Astrocyte (in vitro differentiated cells and primary cell): ENCODE measurements around the gene ACVR1. TPM values are rescaled to one million over a fixed set of nuclear protein-coding genes. Genes with fewer than 3 reads are reported as not detected.

Experiments
- DNase-seq: peaks from one replicate; pipeline ENCODE4 v3.0.0-alpha.2; 2010; ENCODE audit warnings: low read depth
- FAIRE-seq: peaks from 2 replicates; lab custom pipeline; 2011; peaks lifted over from hg19 to GRCh38; lab: Jason Lieb, UNC
- H2AFZ ChIP-seq: 2 replicates; pipeline ENCODE4 v1.6.0; 2012; ENCODE audit warnings: low read depth, low read length, inconsistent platforms
- H3K27ac ChIP-seq: 2 replicates; pipeline ENCODE4 v1.5.1; 2011; ENCODE audit warnings: low read depth, low read length, inconsistent platforms
- H3K27me3 ChIP-seq: 2 replicates; pipeline ENCODE4 v1.6.0; 2011; ENCODE audit warnings: low read length, inconsistent platforms; ENCODE audit not compliant: insufficient read depth
- H3K36me3 ChIP-seq: 2 replicates; pipeline ENCODE4 v1.5.1; 2011; ENCODE audit warnings: low read length, inconsistent platforms; ENCODE audit not compliant: insufficient read depth
- H3K4me1 ChIP-seq: 2 replicates; pipeline ENCODE4 v1.5.1; 2011; ENCODE audit warnings: low read length, inconsistent platforms; ENCODE audit not compliant: insufficient read depth
- H3K4me2 ChIP-seq: 2 replicates; pipeline ENCODE4 v1.6.0; 2012; ENCODE audit warnings: low read length, inconsistent platforms
- H3K4me3 ChIP-seq: 2 replicates; pipeline ENCODE4 v1.5.1; 2011; ENCODE audit warnings: low read depth, mild to moderate bottlenecking, low read length, inconsistent platforms; ENCODE audit not compliant: insufficient read depth
- H3K79me2 ChIP-seq: 2 replicates; pipeline ENCODE4 v1.6.0; 2012; ENCODE audit warnings: mild to moderate bottlenecking, low read length, inconsistent platforms; ENCODE audit not compliant: insufficient read depth
- H3K9ac ChIP-seq: 2 replicates; pipeline ENCODE4 v1.6.0; 2012; ENCODE audit warnings: mild to moderate bottlenecking, low read length, inconsistent platforms
- H3K9me3 ChIP-seq: 2 replicates; pipeline ENCODE4 v1.5.1; 2012; ENCODE audit warnings: low read depth, mild to moderate bottlenecking, low read length, inconsistent platforms; ENCODE audit not compliant: insufficient read depth
- H4K20me1 ChIP-seq: 2 replicates; pipeline ENCODE4 v1.6.0; 2012; ENCODE audit warnings: low read length, inconsistent platforms; ENCODE audit not compliant: insufficient read depth
- H3K27ac Mint-ChIP-seq: one replicate; pipeline ENCODE4 v1.8.0; 2021; ENCODE audit warnings: mild to moderate bottlenecking, mixed read lengths; ENCODE audit not compliant: unreplicated experiment
- H3K27me3 Mint-ChIP-seq: one replicate; pipeline ENCODE4 v1.8.0; 2021; ENCODE audit warnings: low read depth, mixed read lengths; ENCODE audit not compliant: unreplicated experiment
- H3K36me3 Mint-ChIP-seq: one replicate; pipeline ENCODE4 v1.8.0; 2021; ENCODE audit warnings: low read depth, mixed read lengths; ENCODE audit not compliant: unreplicated experiment
- H3K4me1 Mint-ChIP-seq: one replicate; pipeline ENCODE4 v1.8.0; 2021; ENCODE audit warnings: low read depth, mixed read lengths; ENCODE audit not compliant: unreplicated experiment
- H3K4me3 Mint-ChIP-seq: one replicate; pipeline ENCODE4 v1.8.0; 2021; ENCODE audit warnings: mild to moderate bottlenecking, moderate library complexity, mixed read lengths; ENCODE audit not compliant: unreplicated experiment
- H3K9me3 Mint-ChIP-seq: one replicate; pipeline ENCODE4 v1.8.0; 2021; ENCODE audit warnings: mild to moderate bottlenecking, mixed read lengths; ENCODE audit not compliant: unreplicated experiment
- CTCF ChIP-seq: IDR thresholded peaks from 2 replicates; pipeline ENCODE4 v1.5.1; 2011; ENCODE audit warnings: low read depth, mild to moderate bottlenecking, inconsistent platforms, low read length, moderate library complexity; ENCODE audit not compliant: insufficient read depth
- EZH2 ChIP-seq: IDR thresholded peaks from 2 replicates; pipeline ENCODE4 v1.6.1; 2012; ENCODE audit warnings: mild to moderate bottlenecking, low read length, inconsistent platforms; ENCODE audit not compliant: insufficient read depth
- total RNA-seq: library from RNA; stranded (reverse); gene quantifications from 2 replicates; pipeline ENCODE4 v1.2.1, GENCODE V29; 2021

The ACVR1 gene
- total RNA-seq, 1 donor from 2014 or later: 45.9 TPM

GRCh38 chr2:157743051-157743450, 133.1 kb downstream of the ACVR1 start:
- Histone ChIP-seq H3K9ac (no peak overlapping the region), H4K20me1 (no peaks in the 10 kb centered on the region), H3K4me1 (peaks cover 21% of the 10 kb centered on the region), H3K27me3 (no peaks in the 10 kb centered on the region), H2AFZ (no peak overlapping the region), H3K36me3 (peaks cover 6% of the 10 kb centered on the region), H3K9me3 (no peaks in the 10 kb centered on the region), H3K4me2 (no peak overlapping the region), H3K27ac (no peak overlapping the region), H3K4me3 (no peak overlapping the region), H3K79me2 (no peaks in the 10 kb centered on the region)
- Mint-ChIP-seq H3K4me3 (peak overlapping the region; percentile 5), H3K9me3 (no peaks in the 10 kb centered on the region), H3K36me3 (peaks cover 10% of the 10 kb centered on the region), H3K27me3 (no peaks in the 10 kb centered on the region), H3K27ac (no peak overlapping the region), H3K4me1 (peaks cover 35% of the 10 kb centered on the region)
- DNase-seq: no peak
- no peak for FAIRE-seq
- no peak for TF ChIP-seq EZH2
- no peak for TF ChIP-seq CTCF

GRCh38 chr2:157741819-157742484, 134.2 kb downstream of the ACVR1 start:
- no peaks in the 10 kb centered on the region for H4K20me1 ChIP-seq
- no peak overlapping the region for H3K9ac ChIP-seq
- H2AFZ ChIP-seq: no peak overlapping the region
- H3K27me3 ChIP-seq: no peaks in the 10 kb centered on the region
- no peaks in the 10 kb centered on the region for H3K9me3 Mint-ChIP-seq
- peaks cover 15% of the 10 kb centered on the region for H3K36me3 ChIP-seq
- H3K4me3 ChIP-seq: no peak overlapping the region
- H3K9me3 ChIP-seq: no peaks in the 10 kb centered on the region
- peaks cover 25% of the 10 kb centered on the region for H3K4me1 Mint-ChIP-seq
- no peaks in the 10 kb centered on the region for H3K27me3 Mint-ChIP-seq
- DNase-seq (no peak), FAIRE-seq (no peak)
- no peak overlapping the region for H3K4me3 Mint-ChIP-seq
- H3K27ac ChIP-seq: no peak overlapping the region
- no peaks in the 10 kb centered on the region for H3K79me2 ChIP-seq
- no peak overlapping the region for H3K4me2 ChIP-seq
- H3K36me3 Mint-ChIP-seq: peaks cover 15% of the 10 kb centered on the region
- peaks cover 11% of the 10 kb centered on the region for H3K4me1 ChIP-seq
- no peak for TF ChIP-seq CTCF
- no peak overlapping the region for H3K27ac Mint-ChIP-seq

- H3K36me3 Mint-ChIP-seq: peaks cover 32% of the 10 kb centered on the region
- Histone ChIP-seq H3K4me2 (no peak overlapping the region), H3K4me3 (no peak overlapping the region), H3K79me2 (no peaks in the 10 kb centered on the region), H3K9ac (no peak overlapping the region), H3K27me3 (no peaks in the 10 kb centered on the region), H3K9me3 (no peaks in the 10 kb centered on the region), H3K27ac (no peak overlapping the region), H4K20me1 (no peaks in the 10 kb centered on the region), H3K36me3 (peaks cover 30% of the 10 kb centered on the region), H3K4me1 (no peaks in the 10 kb centered on the region), H2AFZ (no peak overlapping the region)
- H3K27me3 Mint-ChIP-seq: no peaks in the 10 kb centered on the region
- no peak overlapping the region for H3K4me3 Mint-ChIP-seq
- no peaks in the 10 kb centered on the region for H3K9me3 Mint-ChIP-seq
- DNase-seq: no peak
- TF ChIP-seq EZH2 (no peak), CTCF (no peak)
- H3K4me1 Mint-ChIP-seq: no peaks in the 10 kb centered on the region
- no peak for FAIRE-seq
- H3K27ac Mint-ChIP-seq: no peak overlapping the region
These were observed 138.5 kb downstream of the ACVR1 start for GRCh38 chr2:157737656-157738055.
